HFFc6 (cell line): ENCODE measurements around the gene PNKD. TPM values are rescaled to one million over a fixed set of nuclear protein-coding genes. Genes with fewer than 3 reads are reported as not detected.
A peak's percentile ranks its signal among the peaks of the same experiment; 100 is the strongest.

Experiments used
- DNase-seq: peaks from one replicate; pipeline ENCODE4 v3.0.0-alpha.2; 2018
- H3K27ac Mint-ChIP-seq: 2 replicates; pipeline ENCODE4 v1.8.0; 2020; ENCODE audit warnings: mild to moderate bottlenecking, mixed read lengths
- H3K27me3 Mint-ChIP-seq: 2 replicates; pipeline ENCODE4 v1.8.0; 2021; ENCODE audit warnings: mild to moderate bottlenecking, moderate library complexity, mixed read lengths; ENCODE audit not compliant: insufficient read depth
- H3K36me3 Mint-ChIP-seq: 2 replicates; pipeline ENCODE4 v1.8.0; 2021; ENCODE audit warnings: low read depth, mixed read lengths
- H3K4me1 Mint-ChIP-seq: 2 replicates; pipeline ENCODE4 v1.8.0; 2020; ENCODE audit warnings: low read depth, mixed read lengths
- H3K4me3 Mint-ChIP-seq: 2 replicates; pipeline ENCODE4 v1.8.0; 2020; ENCODE audit warnings: mild to moderate bottlenecking, moderate library complexity, mixed read lengths
- H3K9me3 Mint-ChIP-seq: 2 replicates; pipeline ENCODE4 v1.8.0; 2020; ENCODE audit warnings: mild to moderate bottlenecking, mixed read lengths
- CTCF ChIP-seq: fragments of 200-600 bp; sonication (generic); IDR thresholded peaks from 2 replicates; pipeline ENCODE4 v1.5.0; 2021; ENCODE audit warnings: antibody characterized with exemption, mild to moderate bottlenecking
- total RNA-seq, 6 experiments: library from RNA; stranded (reverse); fragmentation: NEBNext Ultra II Directional; extraction: Animal tissue kit (Norgen Biotek cat#: 25700); gene quantifications; 2 replicates in 1 of 6; 3 replicates in 5 of 6; pipeline ENCODE4 v1.2.3, GENCODE V29; 2021

Gene PNKD
- total RNA-seq, 6 experiments from 2014 or later, result 50.8 to 62.8 (median 57.7) TPM

GRCh38 chr2:218274586-218274985 is 4.3 kb downstream of the PNKD start:
- H3K27me3 Mint-ChIP-seq, result peaks cover 3% of the 10 kb centered on the region; the same call in 1 of the 2 replicates
- no peak overlapping the region; the same call in 1 of the 2 replicates for H3K27ac Mint-ChIP-seq
- DNase-seq, result no peak
- H3K36me3 Mint-ChIP-seq, result peaks cover 4% of the 10 kb centered on the region; the same call in 1 of the 2 replicates
- no peak overlapping the region for H3K4me3 Mint-ChIP-seq
- H3K9me3 Mint-ChIP-seq, result no peaks in the 10 kb centered on the region
- no peak for TF ChIP-seq CTCF
- peaks cover 28% of the 10 kb centered on the region for H3K4me1 Mint-ChIP-seq

- Mint-ChIP-seq H3K27ac (no peak overlapping the region), H3K4me1 (peaks cover 28% of the 10 kb centered on the region), H3K27me3 (peaks cover 3% of the 10 kb centered on the region), H3K9me3 (no peaks in the 10 kb centered on the region), H3K36me3 (peaks cover 4% of the 10 kb centered on the region; the same call in 1 of the 2 replicates), H3K4me3 (no peak overlapping the region)
- TF ChIP-seq CTCF, result no peak
- no peak for DNase-seq
Measured at GRCh38 chr2:218275371-218276072, 5.2 kb downstream of the PNKD start.

- H3K27me3 Mint-ChIP-seq, result peaks cover under 1% of the 10 kb centered on the region
- H3K4me3 Mint-ChIP-seq, result no peak overlapping the region
- no peak for DNase-seq
- H3K4me1 Mint-ChIP-seq, result peaks cover 23% of the 10 kb centered on the region
- peak; percentile 25 for TF ChIP-seq CTCF
- peaks cover 8% of the 10 kb centered on the region; the same call in 1 of the 2 replicates for H3K36me3 Mint-ChIP-seq
- no peak overlapping the region for H3K27ac Mint-ChIP-seq
- H3K9me3 Mint-ChIP-seq, result no peaks in the 10 kb centered on the region
Measured at GRCh38 chr2:218276986-218277755, 6.9 kb downstream of the PNKD start.

GRCh38 chr2:218277921-218278320 is 7.6 kb downstream of the PNKD start:
- H3K36me3 Mint-ChIP-seq, result peaks cover 8% of the 10 kb centered on the region; the same call in 1 of the 2 replicates
- no peak for DNase-seq
- H3K4me1 Mint-ChIP-seq, result peaks cover 23% of the 10 kb centered on the region
- H3K27me3 Mint-ChIP-seq, result no peaks in the 10 kb centered on the region; the same call in none of the 2 replicates
- no peak overlapping the region for H3K4me3 Mint-ChIP-seq
- H3K9me3 Mint-ChIP-seq, result no peaks in the 10 kb centered on the region
- no peak overlapping the region for H3K27ac Mint-ChIP-seq
- no peak for TF ChIP-seq CTCF

GRCh38 chr2:218278531-218279360 is 8.4 kb downstream of the PNKD start:
- no peak for DNase-seq
- no peak overlapping the region for H3K27ac Mint-ChIP-seq
- H3K36me3 Mint-ChIP-seq, result peaks cover 6% of the 10 kb centered on the region; the same call in 1 of the 2 replicates
- no peak for TF ChIP-seq CTCF
- H3K4me3 Mint-ChIP-seq, result no peak overlapping the region
- H3K4me1 Mint-ChIP-seq, result peaks cover 26% of the 10 kb centered on the region
- no peaks in the 10 kb centered on the region; the same call in none of the 2 replicates for H3K27me3 Mint-ChIP-seq
- no peaks in the 10 kb centered on the region for H3K9me3 Mint-ChIP-seq
